Measurements from ENCODE around the gene SCNN1A. TPM values are rescaled to one million over a fixed set of nuclear protein-coding genes. Genes with fewer than 3 reads are reported as not detected.

The SCNN1A gene
- total RNA-seq, 1 experiment from 2014 or later, result 549 TPM

DNA sequence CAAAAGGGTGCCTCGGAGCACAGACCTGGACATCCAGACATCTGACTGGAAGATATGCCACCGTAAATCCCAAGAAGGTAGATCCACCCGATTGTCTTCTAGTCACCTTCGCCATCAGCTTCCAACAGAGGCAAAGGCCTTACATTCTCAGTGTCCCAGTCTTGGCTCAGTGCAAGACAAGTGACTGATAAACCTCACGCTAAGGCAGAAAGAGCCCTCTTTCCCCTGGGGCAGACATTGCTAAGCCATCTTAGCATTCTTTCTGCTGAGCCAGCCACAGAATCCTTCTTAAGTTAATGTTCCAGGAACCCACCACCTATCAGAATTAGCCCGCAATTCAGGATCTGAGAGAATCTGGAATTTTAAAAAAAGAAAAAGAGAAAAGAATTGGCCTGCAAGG is 69.2 kb downstream of the SCNN1A start:
- intact Hi-C loops (cut with micrococcal nuclease; ENCODE audit: unreplicated experiment), result no loop called here
- DNase-seq, result no peak
- Histone ChIP-seq H3K4me3 (no peak overlapping the region), H3K27me3 (ENCODE audit: insufficient read depth, low read depth) (no peaks in the 10 kb centered on the region), H3K27ac (no peak overlapping the region), H3K9me3 (ENCODE audit: insufficient read depth, low read depth) (no peaks in the 10 kb centered on the region), H3K36me3 (ENCODE audit: low read depth) (no peaks in the 10 kb centered on the region), H3K4me1 (replicated peaks; ENCODE audit: insufficient read depth) (peaks cover 29% of the 10 kb centered on the region), H3K79me2 (ENCODE audit: low read depth) (peaks cover 4% of the 10 kb centered on the region), H3F3A (ENCODE audit: insufficient read depth, low read depth) (peaks cover 15% of the 10 kb centered on the region; the same call in 1 of the 2 replicates), H3K4me2 (no peak overlapping the region), H4K20me1 (ENCODE audit: insufficient read depth) (no peaks in the 10 kb centered on the region), H3K9me2 (ENCODE audit: insufficient read depth) (no peaks in the 10 kb centered on the region), H2AFZ (no peak overlapping the region)
- CTCF ChIA-PET, result interaction anchor here (0.7 to 1.3 kb wide), 2 partner anchors 12 to 27 kb away, joined by 3 to 4 read pairs; no protein-coding TSS in a partner anchor
- TF ChIP-seq EZH2 (IDR thresholded peaks at IDR 0.05; ENCODE audit: low read depth), result no peak
- POLR2A ChIA-PET (ENCODE audit: unreplicated experiment), result no interaction called here
- BruUV-seq (replicated peaks), result no TSS peak

DNA sequence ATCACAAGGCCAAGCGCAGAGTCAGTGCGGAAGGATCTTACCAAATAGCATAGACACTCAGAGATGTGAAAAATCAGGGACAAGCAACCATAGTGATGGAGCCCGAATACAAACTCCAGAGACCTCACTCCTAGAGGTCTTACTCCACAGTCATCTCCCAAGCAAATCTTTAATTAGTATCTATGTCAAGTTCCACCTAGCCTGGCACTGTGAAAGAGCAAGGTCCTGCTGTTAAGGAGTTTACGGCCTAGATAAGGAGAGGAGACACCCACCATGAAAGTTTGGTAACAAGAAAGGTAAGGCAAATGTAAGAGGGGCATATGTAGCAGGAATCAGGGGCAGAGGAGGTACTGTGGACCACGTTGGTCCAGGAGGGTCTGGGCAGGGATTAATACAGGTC is 72.3 kb downstream of the SCNN1A start:
- Histone ChIP-seq H2AFZ (no peak overlapping the region), H3K4me3 (no peak overlapping the region), H3K27me3 (ENCODE audit: insufficient read depth, low read depth) (no peaks in the 10 kb centered on the region), H3K27ac (no peak overlapping the region), H4K20me1 (ENCODE audit: insufficient read depth) (no peaks in the 10 kb centered on the region), H3F3A (ENCODE audit: insufficient read depth, low read depth) (peaks cover 10% of the 10 kb centered on the region; the same call in 1 of the 2 replicates), H3K4me2 (no peak overlapping the region), H3K9me3 (ENCODE audit: insufficient read depth, low read depth) (no peaks in the 10 kb centered on the region), H3K4me1 (replicated peaks; ENCODE audit: insufficient read depth) (peaks cover 19% of the 10 kb centered on the region), H3K9me2 (ENCODE audit: insufficient read depth) (no peaks in the 10 kb centered on the region), H3K36me3 (ENCODE audit: low read depth) (no peaks in the 10 kb centered on the region), H3K79me2 (ENCODE audit: low read depth) (no peaks in the 10 kb centered on the region)
- no peak for DNase-seq
- ChIA-PET POLR2A (ENCODE audit: unreplicated experiment) (interaction anchor here (0.6 kb wide), 1 partner anchor 246 kb away, joined by 27 read pairs; no protein-coding TSS in a partner anchor), CTCF (interaction anchor here (0.6 to 0.7 kb wide), 4 partner anchors 249 to 777 kb away, joined by 4 to 7 read pairs (median 6); no protein-coding TSS in a partner anchor)
- BruUV-seq (replicated peaks), result no TSS peak
- intact Hi-C loops (cut with micrococcal nuclease; ENCODE audit: unreplicated experiment), result no loop called here
- no peak for TF ChIP-seq EZH2 (IDR thresholded peaks at IDR 0.05; ENCODE audit: low read depth)
- TF ChIP-seq, protein P1, sequence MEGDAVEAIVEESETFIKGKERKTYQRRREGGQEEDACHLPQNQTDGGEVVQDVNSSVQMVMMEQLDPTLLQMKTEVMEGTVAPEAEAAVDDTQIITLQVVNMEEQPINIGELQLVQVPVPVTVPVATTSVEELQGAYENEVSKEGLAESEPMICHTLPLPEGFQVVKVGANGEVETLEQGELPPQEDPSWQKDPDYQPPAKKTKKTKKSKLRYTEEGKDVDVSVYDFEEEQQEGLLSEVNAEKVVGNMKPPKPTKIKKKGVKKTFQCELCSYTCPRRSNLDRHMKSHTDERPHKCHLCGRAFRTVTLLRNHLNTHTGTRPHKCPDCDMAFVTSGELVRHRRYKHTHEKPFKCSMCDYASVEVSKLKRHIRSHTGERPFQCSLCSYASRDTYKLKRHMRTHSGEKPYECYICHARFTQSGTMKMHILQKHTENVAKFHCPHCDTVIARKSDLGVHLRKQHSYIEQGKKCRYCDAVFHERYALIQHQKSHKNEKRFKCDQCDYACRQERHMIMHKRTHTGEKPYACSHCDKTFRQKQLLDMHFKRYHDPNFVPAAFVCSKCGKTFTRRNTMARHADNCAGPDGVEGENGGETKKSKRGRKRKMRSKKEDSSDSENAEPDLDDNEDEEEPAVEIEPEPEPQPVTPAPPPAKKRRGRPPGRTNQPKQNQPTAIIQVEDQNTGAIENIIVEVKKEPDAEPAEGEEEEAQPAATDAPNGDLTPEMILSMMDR (conservative IDR thresholded peaks at IDR 0.05), result no peak

DNA sequence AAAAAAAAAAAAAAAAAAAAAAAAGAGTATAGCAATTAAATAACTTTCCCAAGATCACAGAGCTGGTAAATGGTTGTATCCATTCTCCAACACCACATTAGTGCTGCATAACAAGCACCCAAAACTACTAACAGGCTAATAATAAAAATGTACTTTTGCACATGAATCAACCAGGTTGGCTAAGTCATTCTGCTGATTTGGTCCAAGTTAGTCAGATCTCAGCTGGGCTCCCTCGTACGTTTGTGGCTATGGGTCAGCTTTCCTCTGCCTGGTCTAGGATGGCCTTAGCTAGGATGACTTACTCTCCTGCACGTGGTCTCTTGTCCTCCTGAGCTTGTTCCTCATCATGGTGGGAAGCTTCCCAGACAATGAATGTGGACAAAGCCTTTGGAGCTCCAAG is 72.7 kb downstream of the SCNN1A start:
- no peaks in the 10 kb centered on the region for H3K9me3 ChIP-seq (ENCODE audit: insufficient read depth, low read depth)
- peaks cover 13% of the 10 kb centered on the region; the same call in 1 of the 2 replicates for H3F3A ChIP-seq (ENCODE audit: insufficient read depth, low read depth)
- no peak overlapping the region for H3K27ac ChIP-seq
- ChIA-PET POLR2A (ENCODE audit: unreplicated experiment) (interaction anchor here (0.6 kb wide), 1 partner anchor 246 kb away, joined by 27 read pairs; no protein-coding TSS in a partner anchor), CTCF (interaction anchor here (0.6 to 0.7 kb wide), 4 partner anchors 249 to 777 kb away, joined by 4 to 7 read pairs (median 6); no protein-coding TSS in a partner anchor)
- intact Hi-C loops (cut with micrococcal nuclease; ENCODE audit: unreplicated experiment), result no loop called here
- peaks cover 19% of the 10 kb centered on the region for H3K4me1 ChIP-seq (replicated peaks; ENCODE audit: insufficient read depth)
- BruUV-seq (replicated peaks), result no TSS peak
- DNase-seq, result no peak
- no peaks in the 10 kb centered on the region for H3K36me3 ChIP-seq (ENCODE audit: low read depth)
- no peaks in the 10 kb centered on the region for H3K79me2 ChIP-seq (ENCODE audit: low read depth)
- H4K20me1 ChIP-seq (ENCODE audit: insufficient read depth), result no peaks in the 10 kb centered on the region
- no peak overlapping the region for H3K4me3 ChIP-seq
- H3K27me3 ChIP-seq (ENCODE audit: insufficient read depth, low read depth), result no peaks in the 10 kb centered on the region
- no peak overlapping the region for H3K4me2 ChIP-seq
- no peak overlapping the region for H2AFZ ChIP-seq
- no peaks in the 10 kb centered on the region for H3K9me2 ChIP-seq (ENCODE audit: insufficient read depth)
- TF ChIP-seq, protein P1 (conservative IDR thresholded peaks at IDR 0.05), result no peak
- TF ChIP-seq EZH2 (IDR thresholded peaks at IDR 0.05; ENCODE audit: low read depth), result no peak

DNA sequence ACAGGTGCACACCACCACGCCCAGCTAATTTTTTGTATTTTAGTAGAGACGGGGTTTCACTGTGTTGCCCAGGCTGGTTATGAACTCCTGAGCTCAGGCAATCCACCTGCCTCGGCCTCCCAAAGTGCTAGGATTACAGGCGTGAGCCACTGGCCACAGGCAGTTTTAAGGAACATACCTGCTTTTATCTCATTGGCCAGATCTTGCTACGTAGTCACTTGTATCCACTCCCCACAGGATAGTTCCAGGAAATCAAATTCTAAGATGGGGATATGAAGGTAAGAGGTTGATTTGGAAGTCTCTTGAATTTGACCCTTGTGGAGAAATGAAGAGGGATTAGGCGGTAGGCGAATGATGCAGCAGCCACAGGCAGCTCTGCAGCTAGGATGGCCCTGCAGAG is 73.6 kb downstream of the SCNN1A start:
- H2AFZ ChIP-seq, result no peak overlapping the region
- no peak overlapping the region for H3K4me3 ChIP-seq
- H3K4me1 ChIP-seq (replicated peaks; ENCODE audit: insufficient read depth), result peaks cover 22% of the 10 kb centered on the region
- TF ChIP-seq, protein P1 (conservative IDR thresholded peaks at IDR 0.05), result no peak
- no peak for TF ChIP-seq EZH2 (IDR thresholded peaks at IDR 0.05; ENCODE audit: low read depth)
- H3K4me2 ChIP-seq, result no peak overlapping the region
- H3K27me3 ChIP-seq (ENCODE audit: insufficient read depth, low read depth), result no peaks in the 10 kb centered on the region
- ChIA-PET POLR2A (ENCODE audit: unreplicated experiment) (interaction anchor here (0.6 kb wide), 1 partner anchor 232 kb away, joined by 51 read pairs; the partner anchor contains the start of gene GAPDH), CTCF (no interaction called here)
- BruUV-seq (replicated peaks), result no TSS peak
- peaks cover 14% of the 10 kb centered on the region for H3F3A ChIP-seq (ENCODE audit: insufficient read depth, low read depth)
- no peaks in the 10 kb centered on the region for H3K9me3 ChIP-seq (ENCODE audit: insufficient read depth, low read depth)
- DNase-seq, result no peak
- no peaks in the 10 kb centered on the region for H4K20me1 ChIP-seq (ENCODE audit: insufficient read depth)
- H3K36me3 ChIP-seq (ENCODE audit: low read depth), result no peaks in the 10 kb centered on the region
- intact Hi-C loops (cut with micrococcal nuclease; ENCODE audit: unreplicated experiment), result no loop called here
- H3K79me2 ChIP-seq (ENCODE audit: low read depth), result no peaks in the 10 kb centered on the region
- no peak overlapping the region for H3K27ac ChIP-seq
- H3K9me2 ChIP-seq (ENCODE audit: insufficient read depth), result no peaks in the 10 kb centered on the region

Data from PC-9 (cell line).